Measurements from ENCODE around the gene SPTAN1. TPM values are rescaled to one million over a fixed set of nuclear protein-coding genes. Genes with fewer than 3 reads are reported as not detected.
"Not testable (repeated sequence)": the region's sequence is repeated elsewhere in the genome, so short reads cannot be mapped to it uniquely, and the experiment has no call there.

Gene SPTAN1
- total and polyA plus RNA-seq, 2 of the 4 experiments (the other 2 are of a cell fraction), result 275 to 327 TPM

DNA sequence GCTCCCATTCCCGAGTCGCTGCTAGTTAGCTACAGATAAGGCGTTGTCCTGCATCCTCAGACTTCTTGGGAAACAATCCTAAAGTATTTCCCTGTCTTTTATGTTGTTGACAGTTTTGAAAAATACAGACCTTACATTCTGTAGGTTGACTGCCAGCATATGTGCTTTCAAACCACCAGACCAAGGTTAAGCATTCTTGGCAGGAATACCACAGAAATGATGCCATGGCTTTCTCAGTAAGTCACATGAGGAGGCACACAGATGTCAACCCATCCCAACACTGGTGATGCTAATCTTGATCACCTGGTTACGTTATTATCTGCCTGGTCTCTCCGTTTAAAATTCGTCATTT, 47.0 kb upstream of the SPTAN1 start:
- no peak overlapping the region for H2BK120ac ChIP-seq (ENCODE audit: low read depth, low read length)
- H2BK20ac ChIP-seq (ENCODE audit: low read depth, low read length), result no peak overlapping the region
- ChIA-PET POLR2A (ENCODE audit: unreplicated experiment) (no interaction called here), CTCF (no interaction called here)
- peaks cover 15% of the 10 kb centered on the region for H3K36me3 ChIP-seq (ENCODE audit: control insufficient read depth, insufficient read depth, low read length)
- H3K27ac ChIP-seq (ENCODE audit: insufficient read depth, low read length), result no peak overlapping the region; the same call in 1 of the 2 replicates
- H4K20me1 ChIP-seq (ENCODE audit: insufficient read depth, low read length), result no peaks in the 10 kb centered on the region
- H3K18ac ChIP-seq (ENCODE audit: low read depth, low read length), result no peak overlapping the region
- H4K91ac ChIP-seq (ENCODE audit: insufficient read depth, low read depth, low read length), result no peak overlapping the region
- peak overlapping the region; percentile 78 for H3K9ac ChIP-seq (ENCODE audit: low read depth, low read length)
- H3K56ac ChIP-seq (ENCODE audit: extremely low read depth, insufficient read depth, low read length), result no peak overlapping the region
- DNase-seq (peak; percentile 40), ATAC-seq (ENCODE audit: low read depth) (no peak)
- peak overlapping the region; percentile 70 for H2AK9ac ChIP-seq (replicated peaks; ENCODE audit: low read depth, low read length, poor library complexity)
- no peaks in the 10 kb centered on the region for H3K9me3 ChIP-seq (ENCODE audit: control insufficient read depth, insufficient read depth, low read length)
- H3K4me1 ChIP-seq (ENCODE audit: control insufficient read depth, insufficient read depth, low read length), result peaks cover 4% of the 10 kb centered on the region
- no peak for TF ChIP-seq BHLHE40 (IDR thresholded peaks at IDR 0.05; ENCODE audit: low read depth, low read length)
- TF ChIP-seq, protein P1, sequence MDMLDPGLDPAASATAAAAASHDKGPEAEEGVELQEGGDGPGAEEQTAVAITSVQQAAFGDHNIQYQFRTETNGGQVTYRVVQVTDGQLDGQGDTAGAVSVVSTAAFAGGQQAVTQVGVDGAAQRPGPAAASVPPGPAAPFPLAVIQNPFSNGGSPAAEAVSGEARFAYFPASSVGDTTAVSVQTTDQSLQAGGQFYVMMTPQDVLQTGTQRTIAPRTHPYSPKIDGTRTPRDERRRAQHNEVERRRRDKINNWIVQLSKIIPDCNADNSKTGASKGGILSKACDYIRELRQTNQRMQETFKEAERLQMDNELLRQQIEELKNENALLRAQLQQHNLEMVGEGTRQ (IDR thresholded peaks at IDR 0.05; ENCODE audit: low read depth, low read length), result peak; percentile 33; the same call in 1 of the 2 replicates
- no CpG with 5 or more reads among the region's 6 CpGs for WGBS, 2 experiments (ENCODE audit: extremely low coverage in 2 of 2, insufficient read length in 1 of 2)
- dilution Hi-C loops (cut with HindIII; ENCODE audit: low sequenced_read_pairs, unreplicated experiment), result no loop called here
- H3K4ac ChIP-seq (ENCODE audit: low read depth, low read length), result peak overlapping the region; percentile 80; the same call in 1 of the 2 replicates
- H2AFZ ChIP-seq (replicated peaks; ENCODE audit: low read length, poor library complexity), result peak overlapping the region; percentile 98
- peaks cover 10% of the 10 kb centered on the region for H3K9me1 ChIP-seq (ENCODE audit: insufficient read depth, low read length)
- H2BK5ac ChIP-seq (ENCODE audit: low read depth, low read length, poor library complexity, severe bottlenecking), result no peak overlapping the region
- peak overlapping the region; percentile 91 for H3K4me2 ChIP-seq (ENCODE audit: low read depth, low read length)
- H3K23ac ChIP-seq (ENCODE audit: low read depth, low read length), result peak overlapping the region; percentile 77
- H2BK15ac ChIP-seq (ENCODE audit: low read depth, low read length), result no peak overlapping the region
- intact Hi-C loops (cut with micrococcal nuclease), result loop anchor here (2.0 kb wide), 1 partner anchor 53 kb away; no protein-coding TSS in a partner anchor
- H4K8ac ChIP-seq (ENCODE audit: low read depth in 2 of 2, low read length in 2 of 2), result peak overlapping the region; percentile 49 to 85; a peak in 2 of 4 replicates
- peak overlapping the region; percentile 80 for H3K14ac ChIP-seq (replicated peaks; ENCODE audit: low read depth, low read length)
- 0 out of 2 replicates have a peak overlapping the region, but pooled peaks have one; percentile 44 for H2AK5ac ChIP-seq (ENCODE audit: low read depth, low read length)
- H3K27me3 ChIP-seq (ENCODE audit: control insufficient read depth, insufficient read depth, low read length), result no peaks in the 10 kb centered on the region
- peak overlapping the region; percentile 84 for H3K4me3 ChIP-seq (ENCODE audit: insufficient read depth, low read depth, low read length)
- H3K79me1 ChIP-seq (ENCODE audit: low read depth in 1 of 2, low read length in 2 of 2), result peaks cover 25 to 34% of the 10 kb centered on the region in 2 experiments
- BruUV-seq (replicated peaks), result no TSS peak
- in situ Hi-C loops (cut with MboI; ENCODE audit: low sequenced_read_pairs), result no loop called here
- H4K5ac ChIP-seq (ENCODE audit: low read depth, low read length), result no peak overlapping the region

DNA sequence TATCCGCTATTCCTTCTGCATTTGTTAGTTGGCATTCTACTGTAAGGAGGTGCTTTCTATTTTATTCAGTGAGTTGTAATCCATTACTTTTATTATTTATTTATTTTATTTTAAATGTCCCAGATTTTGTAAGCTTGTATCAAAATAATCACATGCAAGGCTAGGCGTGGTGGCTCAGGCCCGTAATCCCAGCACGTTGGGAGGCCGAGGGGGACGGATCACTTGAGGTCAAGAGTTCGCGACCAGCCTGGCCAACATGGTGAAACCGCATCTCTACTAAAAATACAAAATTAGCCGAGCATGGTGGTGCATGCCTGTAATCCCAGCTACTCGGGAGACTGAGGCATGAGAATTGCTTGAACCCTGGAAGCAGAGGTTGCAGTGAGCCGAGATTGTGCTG, 46.5 kb upstream of the SPTAN1 start:
- H3K27me3 ChIP-seq (ENCODE audit: control insufficient read depth, insufficient read depth, low read length); ATAC-seq (ENCODE audit: low read depth); H3K4me2 ChIP-seq (ENCODE audit: low read depth, low read length); in situ Hi-C loops (cut with MboI; ENCODE audit: low sequenced_read_pairs); H4K5ac ChIP-seq (ENCODE audit: low read depth, low read length); H2BK120ac ChIP-seq (ENCODE audit: low read depth, low read length); DNase-seq; H3K9me1 ChIP-seq (ENCODE audit: insufficient read depth, low read length); H2AK9ac ChIP-seq (replicated peaks; ENCODE audit: low read depth, low read length, poor library complexity); dilution Hi-C loops (cut with HindIII; ENCODE audit: low sequenced_read_pairs, unreplicated experiment); H3K14ac ChIP-seq (replicated peaks; ENCODE audit: low read depth, low read length); H2AK5ac ChIP-seq (ENCODE audit: low read depth, low read length); H3K23ac ChIP-seq (ENCODE audit: low read depth, low read length); H4K91ac ChIP-seq (ENCODE audit: insufficient read depth, low read depth, low read length); CTCF ChIA-PET; H4K20me1 ChIP-seq (ENCODE audit: insufficient read depth, low read length); H3K4me1 ChIP-seq (ENCODE audit: control insufficient read depth, insufficient read depth, low read length); H2BK15ac ChIP-seq (ENCODE audit: low read depth, low read length); H2AFZ ChIP-seq (replicated peaks; ENCODE audit: low read length, poor library complexity); H3K27ac ChIP-seq (ENCODE audit: insufficient read depth, low read length); H2BK20ac ChIP-seq (ENCODE audit: low read depth, low read length); H3K9me3 ChIP-seq (ENCODE audit: control insufficient read depth, insufficient read depth, low read length); H3K9ac ChIP-seq (ENCODE audit: low read depth, low read length); H3K18ac ChIP-seq (ENCODE audit: low read depth, low read length); BruUV-seq (replicated peaks); POLR2A ChIA-PET (ENCODE audit: unreplicated experiment); H2BK5ac ChIP-seq (ENCODE audit: low read depth, low read length, poor library complexity, severe bottlenecking); H3K4me3 ChIP-seq (ENCODE audit: insufficient read depth, low read depth, low read length); H3K56ac ChIP-seq (ENCODE audit: extremely low read depth, insufficient read depth, low read length); H4K8ac ChIP-seq (ENCODE audit: low read depth in 2 of 2, low read length in 2 of 2); H3K4ac ChIP-seq (ENCODE audit: low read depth, low read length): not testable (repeated sequence)
- Histone ChIP-seq H3K36me3 (ENCODE audit: control insufficient read depth, insufficient read depth, low read length) (peaks cover 17% of the 10 kb centered on the region), H3K79me1 (ENCODE audit: low read depth in 1 of 2, low read length in 2 of 2) (peaks cover 25 to 34% of the 10 kb centered on the region in 2 experiments)
- 90% methylated on average over 4 of the region's 12 CpGs; no CpG with 5 or more reads in 1 of the 2 experiments for WGBS, 2 experiments (ENCODE audit: extremely low coverage in 2 of 2, insufficient read length in 1 of 2)
- intact Hi-C loops (cut with micrococcal nuclease), result loop anchor here (2.0 kb wide), 1 partner anchor 53 kb away; no protein-coding TSS in a partner anchor
